WTC11 (cell line): ENCODE measurements around the gene ZFAND3.
"Not testable (repeated sequence)": the region's sequence is repeated elsewhere in the genome, so short reads cannot be mapped to it uniquely, and the experiment has no call there.

Experiments
- CBFB ChIP-seq: sonication (generic); formaldehyde crosslinking; IDR thresholded peaks from 2 replicates; pipeline ENCODE4 v1.8.1; 2022; ENCODE audit warnings: mild to moderate bottlenecking, low read depth, missing genetic modification reagents
- ELF4 ChIP-seq: sonication (generic); formaldehyde crosslinking; IDR thresholded peaks from 2 replicates; pipeline ENCODE4 v1.8.1; 2022; ENCODE audit warnings: low read depth, mild to moderate bottlenecking, moderate library complexity, missing genetic modification reagents
- GABPB1 ChIP-seq: sonication (generic); formaldehyde crosslinking; IDR thresholded peaks from 2 replicates; pipeline ENCODE4 v1.8.1; 2023; ENCODE audit warnings: mild to moderate bottlenecking, missing genetic modification reagents
- NFYB ChIP-seq: sonication (generic); formaldehyde crosslinking; conservative IDR thresholded peaks from 2 replicates; pipeline ENCODE4 v1.8.0; 2022; ENCODE audit warnings: low read depth, missing genetic modification reagents
- NR3C1 ChIP-seq: sonication (generic); formaldehyde crosslinking; conservative IDR thresholded peaks from 2 replicates; pipeline ENCODE4 v1.8.1; 2023; ENCODE audit warnings: low read depth, mild to moderate bottlenecking, missing genetic modification reagents
- OVOL2 ChIP-seq: fragments of 250-450 bp; sonication (Bioruptor Pico); IDR thresholded peaks from 2 replicates; pipeline ENCODE4 v1.9.0; 2021; ENCODE audit warnings: mild to moderate bottlenecking, borderline replicate concordance
- RELA ChIP-seq: sonication (generic); formaldehyde crosslinking; IDR thresholded peaks from 2 replicates; pipeline ENCODE4 v1.8.1; 2022; ENCODE audit warnings: missing genetic modification reagents, mild to moderate bottlenecking, borderline replicate concordance
- ZNF121 ChIP-seq: sonication (generic); formaldehyde crosslinking; IDR thresholded peaks from 2 replicates; pipeline ENCODE4 v1.8.0; 2023; ENCODE audit warnings: missing genetic modification reagents
- ZNF416 ChIP-seq: fragments of 250-450 bp; sonication (Bioruptor Pico); IDR thresholded peaks from 2 replicates; pipeline ENCODE4 v1.9.0; 2021; ENCODE audit warnings: mild to moderate bottlenecking, inconsistent platforms
- TF ChIP-seq, protein P1 (sequence below): sonication (generic); formaldehyde crosslinking; IDR thresholded peaks from 2 replicates; pipeline ENCODE4 v1.8.0; 2022; ENCODE audit warnings: mild to moderate bottlenecking, missing genetic modification reagents
- TF ChIP-seq, protein P2 (sequence below): fragments of 200-600 bp; IDR thresholded peaks from 2 replicates; pipeline ENCODE4 v1.8.0; 2022; ENCODE audit warnings: antibody characterized with exemption
- TF ChIP-seq, protein P3 (sequence below): fragments of 250-450 bp; sonication (Bioruptor Pico); IDR thresholded peaks from 2 replicates; pipeline ENCODE4 v1.8.0; 2021; ENCODE audit warnings: mild to moderate bottlenecking
- TF ChIP-seq, protein P4 (sequence below): sonication (generic); formaldehyde crosslinking; IDR thresholded peaks from 2 replicates; pipeline ENCODE4 v1.8.1; 2023; ENCODE audit warnings: mild to moderate bottlenecking, missing genetic modification reagents, borderline replicate concordance
- TF ChIP-seq, protein P5 (sequence below): sonication (generic); formaldehyde crosslinking; IDR thresholded peaks from 2 replicates; pipeline ENCODE4 v1.8.1; 2023; ENCODE audit warnings: mild to moderate bottlenecking, missing genetic modification reagents

DNA sequence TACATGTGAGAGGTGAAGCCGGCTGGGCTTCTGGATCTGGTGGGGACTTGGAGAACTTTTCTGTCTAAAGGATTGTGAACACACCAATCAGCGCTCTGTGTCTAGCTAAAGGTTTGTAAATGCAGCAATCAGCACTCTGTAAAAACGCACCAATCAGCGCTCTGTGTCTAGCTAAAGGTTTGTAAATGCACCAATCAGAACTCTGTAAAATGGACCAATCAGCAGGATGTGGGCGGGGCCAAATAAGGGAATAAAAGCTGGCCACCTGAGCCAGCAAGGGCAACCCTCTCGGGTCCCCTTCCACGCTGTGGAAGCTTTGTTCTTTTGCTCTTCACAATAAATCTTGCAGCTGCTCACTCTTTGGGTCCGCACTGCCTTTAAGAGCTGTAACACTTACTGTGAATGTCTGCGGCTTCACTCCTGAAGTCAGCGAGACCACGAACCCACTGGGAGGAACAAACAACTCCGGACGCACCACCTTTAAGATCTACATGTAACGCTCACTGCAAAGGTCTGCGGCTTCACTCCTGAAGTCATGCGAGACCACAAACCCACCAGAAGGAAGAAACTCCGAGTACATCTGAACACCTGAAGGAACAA is 143.1 kb downstream of the ZFAND3 start:
- not testable (repeated sequence) for TF ChIP-seq NR3C1 (CRISPR knock-in tag); OVOL2; ZNF121 (CRISPR knock-in tag); GABPB1 (CRISPR knock-in tag); RELA (CRISPR knock-in tag); CBFB (CRISPR knock-in tag); NFYB (CRISPR knock-in tag); ZNF416; ELF4 (CRISPR knock-in tag)
- TF ChIP-seq, protein P1, sequence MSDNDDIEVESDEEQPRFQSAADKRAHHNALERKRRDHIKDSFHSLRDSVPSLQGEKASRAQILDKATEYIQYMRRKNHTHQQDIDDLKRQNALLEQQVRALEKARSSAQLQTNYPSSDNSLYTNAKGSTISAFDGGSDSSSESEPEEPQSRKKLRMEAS (CRISPR knock-in tag): not testable (repeated sequence)
- TF ChIP-seq, protein P2, sequence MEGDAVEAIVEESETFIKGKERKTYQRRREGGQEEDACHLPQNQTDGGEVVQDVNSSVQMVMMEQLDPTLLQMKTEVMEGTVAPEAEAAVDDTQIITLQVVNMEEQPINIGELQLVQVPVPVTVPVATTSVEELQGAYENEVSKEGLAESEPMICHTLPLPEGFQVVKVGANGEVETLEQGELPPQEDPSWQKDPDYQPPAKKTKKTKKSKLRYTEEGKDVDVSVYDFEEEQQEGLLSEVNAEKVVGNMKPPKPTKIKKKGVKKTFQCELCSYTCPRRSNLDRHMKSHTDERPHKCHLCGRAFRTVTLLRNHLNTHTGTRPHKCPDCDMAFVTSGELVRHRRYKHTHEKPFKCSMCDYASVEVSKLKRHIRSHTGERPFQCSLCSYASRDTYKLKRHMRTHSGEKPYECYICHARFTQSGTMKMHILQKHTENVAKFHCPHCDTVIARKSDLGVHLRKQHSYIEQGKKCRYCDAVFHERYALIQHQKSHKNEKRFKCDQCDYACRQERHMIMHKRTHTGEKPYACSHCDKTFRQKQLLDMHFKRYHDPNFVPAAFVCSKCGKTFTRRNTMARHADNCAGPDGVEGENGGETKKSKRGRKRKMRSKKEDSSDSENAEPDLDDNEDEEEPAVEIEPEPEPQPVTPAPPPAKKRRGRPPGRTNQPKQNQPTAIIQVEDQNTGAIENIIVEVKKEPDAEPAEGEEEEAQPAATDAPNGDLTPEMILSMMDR: not testable (repeated sequence)
- TF ChIP-seq, protein P3, sequence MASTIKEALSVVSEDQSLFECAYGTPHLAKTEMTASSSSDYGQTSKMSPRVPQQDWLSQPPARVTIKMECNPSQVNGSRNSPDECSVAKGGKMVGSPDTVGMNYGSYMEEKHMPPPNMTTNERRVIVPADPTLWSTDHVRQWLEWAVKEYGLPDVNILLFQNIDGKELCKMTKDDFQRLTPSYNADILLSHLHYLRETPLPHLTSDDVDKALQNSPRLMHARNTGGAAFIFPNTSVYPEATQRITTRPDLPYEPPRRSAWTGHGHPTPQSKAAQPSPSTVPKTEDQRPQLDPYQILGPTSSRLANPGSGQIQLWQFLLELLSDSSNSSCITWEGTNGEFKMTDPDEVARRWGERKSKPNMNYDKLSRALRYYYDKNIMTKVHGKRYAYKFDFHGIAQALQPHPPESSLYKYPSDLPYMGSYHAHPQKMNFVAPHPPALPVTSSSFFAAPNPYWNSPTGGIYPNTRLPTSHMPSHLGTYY (CRISPR knock-in tag): not testable (repeated sequence)
- TF ChIP-seq, protein P4, sequence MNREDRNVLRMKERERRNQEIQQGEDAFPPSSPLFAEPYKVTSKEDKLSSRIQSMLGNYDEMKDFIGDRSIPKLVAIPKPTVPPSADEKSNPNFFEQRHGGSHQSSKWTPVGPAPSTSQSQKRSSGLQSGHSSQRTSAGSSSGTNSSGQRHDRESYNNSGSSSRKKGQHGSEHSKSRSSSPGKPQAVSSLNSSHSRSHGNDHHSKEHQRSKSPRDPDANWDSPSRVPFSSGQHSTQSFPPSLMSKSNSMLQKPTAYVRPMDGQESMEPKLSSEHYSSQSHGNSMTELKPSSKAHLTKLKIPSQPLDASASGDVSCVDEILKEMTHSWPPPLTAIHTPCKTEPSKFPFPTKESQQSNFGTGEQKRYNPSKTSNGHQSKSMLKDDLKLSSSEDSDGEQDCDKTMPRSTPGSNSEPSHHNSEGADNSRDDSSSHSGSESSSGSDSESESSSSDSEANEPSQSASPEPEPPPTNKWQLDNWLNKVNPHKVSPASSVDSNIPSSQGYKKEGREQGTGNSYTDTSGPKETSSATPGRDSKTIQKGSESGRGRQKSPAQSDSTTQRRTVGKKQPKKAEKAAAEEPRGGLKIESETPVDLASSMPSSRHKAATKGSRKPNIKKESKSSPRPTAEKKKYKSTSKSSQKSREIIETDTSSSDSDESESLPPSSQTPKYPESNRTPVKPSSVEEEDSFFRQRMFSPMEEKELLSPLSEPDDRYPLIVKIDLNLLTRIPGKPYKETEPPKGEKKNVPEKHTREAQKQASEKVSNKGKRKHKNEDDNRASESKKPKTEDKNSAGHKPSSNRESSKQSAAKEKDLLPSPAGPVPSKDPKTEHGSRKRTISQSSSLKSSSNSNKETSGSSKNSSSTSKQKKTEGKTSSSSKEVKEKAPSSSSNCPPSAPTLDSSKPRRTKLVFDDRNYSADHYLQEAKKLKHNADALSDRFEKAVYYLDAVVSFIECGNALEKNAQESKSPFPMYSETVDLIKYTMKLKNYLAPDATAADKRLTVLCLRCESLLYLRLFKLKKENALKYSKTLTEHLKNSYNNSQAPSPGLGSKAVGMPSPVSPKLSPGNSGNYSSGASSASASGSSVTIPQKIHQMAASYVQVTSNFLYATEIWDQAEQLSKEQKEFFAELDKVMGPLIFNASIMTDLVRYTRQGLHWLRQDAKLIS: not testable (repeated sequence)
- TF ChIP-seq, protein P5, sequence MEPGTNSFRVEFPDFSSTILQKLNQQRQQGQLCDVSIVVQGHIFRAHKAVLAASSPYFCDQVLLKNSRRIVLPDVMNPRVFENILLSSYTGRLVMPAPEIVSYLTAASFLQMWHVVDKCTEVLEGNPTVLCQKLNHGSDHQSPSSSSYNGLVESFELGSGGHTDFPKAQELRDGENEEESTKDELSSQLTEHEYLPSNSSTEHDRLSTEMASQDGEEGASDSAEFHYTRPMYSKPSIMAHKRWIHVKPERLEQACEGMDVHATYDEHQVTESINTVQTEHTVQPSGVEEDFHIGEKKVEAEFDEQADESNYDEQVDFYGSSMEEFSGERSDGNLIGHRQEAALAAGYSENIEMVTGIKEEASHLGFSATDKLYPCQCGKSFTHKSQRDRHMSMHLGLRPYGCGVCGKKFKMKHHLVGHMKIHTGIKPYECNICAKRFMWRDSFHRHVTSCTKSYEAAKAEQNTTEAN: not testable (repeated sequence)
